Sigmoid colon (tissue), 3 donors: Measurements from ENCODE around the gene GCH1.

Experiments
- POLR2A ChIP-seq, 2 donors: fragments of 450-650 bp; IDR thresholded peaks; one replicate each; pipeline ENCODE4 v1.6.1; 2016; ENCODE audit warnings: antibody characterized with exemption in 2 of 2, mild to moderate bottlenecking in 2 of 2, moderate library complexity in 2 of 2
- TF ChIP-seq, protein P1 (sequence below), 4 experiments: fragments of 450-650 bp in 3 of 4; fragments of 200-600 bp in 1 of 4; IDR thresholded peaks; one replicate each; pipeline ENCODE4 v1.5.1; 2016 to 2019; ENCODE audit warnings: antibody characterized with exemption in 4 of 4, mild to moderate bottlenecking in 3 of 4, moderate library complexity in 2 of 4

DNA sequence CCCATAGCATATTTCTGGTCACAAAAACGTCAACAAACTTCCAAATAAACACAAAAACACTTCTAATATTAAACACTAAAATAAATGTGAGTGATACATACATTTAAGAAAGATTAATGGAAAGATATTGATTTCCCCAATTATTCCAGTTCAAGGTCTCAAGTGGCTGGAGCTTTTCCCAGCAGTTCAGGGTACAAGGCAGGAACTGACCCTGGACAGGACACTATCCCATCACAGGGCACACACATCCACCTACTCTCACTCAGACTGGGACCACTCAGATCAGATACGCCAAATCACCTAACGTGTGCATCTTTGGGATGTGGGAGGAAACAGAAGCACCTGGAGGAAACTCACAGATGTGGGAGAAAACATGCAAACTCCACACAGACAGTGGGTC, 50.4 kb downstream of the GCH1 start:
- TF ChIP-seq, protein P1, sequence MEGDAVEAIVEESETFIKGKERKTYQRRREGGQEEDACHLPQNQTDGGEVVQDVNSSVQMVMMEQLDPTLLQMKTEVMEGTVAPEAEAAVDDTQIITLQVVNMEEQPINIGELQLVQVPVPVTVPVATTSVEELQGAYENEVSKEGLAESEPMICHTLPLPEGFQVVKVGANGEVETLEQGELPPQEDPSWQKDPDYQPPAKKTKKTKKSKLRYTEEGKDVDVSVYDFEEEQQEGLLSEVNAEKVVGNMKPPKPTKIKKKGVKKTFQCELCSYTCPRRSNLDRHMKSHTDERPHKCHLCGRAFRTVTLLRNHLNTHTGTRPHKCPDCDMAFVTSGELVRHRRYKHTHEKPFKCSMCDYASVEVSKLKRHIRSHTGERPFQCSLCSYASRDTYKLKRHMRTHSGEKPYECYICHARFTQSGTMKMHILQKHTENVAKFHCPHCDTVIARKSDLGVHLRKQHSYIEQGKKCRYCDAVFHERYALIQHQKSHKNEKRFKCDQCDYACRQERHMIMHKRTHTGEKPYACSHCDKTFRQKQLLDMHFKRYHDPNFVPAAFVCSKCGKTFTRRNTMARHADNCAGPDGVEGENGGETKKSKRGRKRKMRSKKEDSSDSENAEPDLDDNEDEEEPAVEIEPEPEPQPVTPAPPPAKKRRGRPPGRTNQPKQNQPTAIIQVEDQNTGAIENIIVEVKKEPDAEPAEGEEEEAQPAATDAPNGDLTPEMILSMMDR (IDR thresholded peaks at IDR 0.05), result no peak
- TF ChIP-seq POLR2A (IDR thresholded peaks at IDR 0.05), result no peak
